Epithelial cell of proximal tubule (primary cell): ENCODE results near the gene KIR2DL1. TPM values are rescaled to one million over a fixed set of nuclear protein-coding genes. Genes with fewer than 3 reads are reported as not detected.
"Not testable (repeated sequence)": the region's sequence is repeated elsewhere in the genome, so short reads cannot be mapped to it uniquely, and the experiment has no call there.

Source experiments
- DNase-seq: peaks from one replicate; pipeline ENCODE4 v3.0.0-alpha.2; 2011; ENCODE audit warnings: low read depth
- H3K4me3 ChIP-seq: 2 replicates; pipeline ENCODE4 v1.5.1; 2011; ENCODE audit warnings: low read depth, mild to moderate bottlenecking, low read length
- total RNA-seq: library from RNA; depleted of rRNA; stranded (reverse); fragments of >200 nt; gene quantifications from 2 replicates; pipeline ENCODE4 v1.2.3, GENCODE V29; 2015
- TF ChIP-seq, protein P1 (sequence below): conservative IDR thresholded peaks from 2 replicates; pipeline ENCODE4 v1.5.1; 2012; ENCODE audit warnings: low read depth, mild to moderate bottlenecking, low read length

KIR2DL1 gene
- total RNA-seq, 1 donor from 2014 or later = not detected

DNA sequence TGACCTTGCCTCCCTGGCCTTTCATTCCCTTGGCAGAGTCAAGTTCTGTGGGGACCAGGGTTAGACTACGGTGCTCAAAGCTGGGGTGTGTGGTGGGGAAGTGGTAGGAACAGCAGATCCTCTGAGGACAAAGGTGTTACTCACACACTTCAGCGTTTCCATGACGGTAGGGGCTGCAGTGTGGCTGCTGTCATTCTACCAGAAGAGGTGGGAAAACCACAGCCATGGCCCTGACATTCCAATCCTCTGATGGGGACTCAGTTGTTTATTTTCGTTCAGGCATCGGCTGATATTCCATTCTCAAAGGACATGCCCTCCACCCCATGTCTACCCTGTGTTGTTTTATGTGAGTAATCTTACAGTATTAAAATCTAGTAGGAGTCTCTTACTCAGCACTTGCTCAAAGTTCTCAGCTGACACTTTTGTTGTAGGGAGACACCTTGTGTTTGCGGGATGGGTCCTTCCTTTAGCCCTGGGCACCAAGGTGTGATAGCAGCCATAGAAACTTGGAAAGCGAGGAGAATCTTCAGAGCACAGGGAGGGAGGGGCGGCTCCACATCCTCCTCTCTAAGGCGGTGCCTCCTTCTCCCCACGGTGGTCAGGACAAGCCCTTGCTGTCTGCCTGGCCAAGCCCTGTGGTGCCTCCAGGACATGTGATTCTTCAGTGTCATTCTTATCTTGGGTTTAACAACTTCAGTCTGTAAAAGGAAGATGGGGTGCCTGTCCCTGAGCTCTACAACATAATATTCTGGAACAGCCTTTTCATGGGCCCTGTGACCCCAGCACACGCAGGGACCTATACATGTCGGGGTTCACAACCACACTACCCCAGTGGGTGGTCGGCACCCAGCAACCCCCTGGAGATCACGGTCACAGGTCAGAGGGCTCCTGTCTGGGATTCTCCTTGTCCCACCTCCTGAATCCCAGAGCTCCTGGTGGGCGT, 1.7 kb downstream of the KIR2DL1 start:
- not testable (repeated sequence) for H3K4me3 ChIP-seq, DNase-seq

DNA sequence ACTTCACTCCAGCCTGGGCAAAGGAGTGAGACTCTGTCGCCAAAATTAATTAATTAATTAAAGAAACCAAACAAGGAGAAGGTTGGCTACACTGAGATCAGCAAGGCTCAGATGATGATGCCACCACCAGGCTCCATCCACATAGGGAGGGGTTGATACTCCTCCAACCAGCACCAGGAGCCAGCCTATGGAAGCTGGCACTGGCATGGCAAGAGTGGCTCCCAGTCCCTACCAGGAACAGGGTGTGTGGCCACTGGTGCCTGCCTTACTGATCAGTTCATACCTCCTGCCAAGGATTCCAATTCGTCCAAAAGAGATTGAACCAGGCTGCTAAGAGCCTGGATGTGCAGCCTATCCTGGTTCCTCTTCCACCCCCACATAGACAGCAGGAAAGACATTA, 3.1 kb downstream of the KIR2DL1 start:
- H3K4me3 ChIP-seq = not testable (repeated sequence)

DNA sequence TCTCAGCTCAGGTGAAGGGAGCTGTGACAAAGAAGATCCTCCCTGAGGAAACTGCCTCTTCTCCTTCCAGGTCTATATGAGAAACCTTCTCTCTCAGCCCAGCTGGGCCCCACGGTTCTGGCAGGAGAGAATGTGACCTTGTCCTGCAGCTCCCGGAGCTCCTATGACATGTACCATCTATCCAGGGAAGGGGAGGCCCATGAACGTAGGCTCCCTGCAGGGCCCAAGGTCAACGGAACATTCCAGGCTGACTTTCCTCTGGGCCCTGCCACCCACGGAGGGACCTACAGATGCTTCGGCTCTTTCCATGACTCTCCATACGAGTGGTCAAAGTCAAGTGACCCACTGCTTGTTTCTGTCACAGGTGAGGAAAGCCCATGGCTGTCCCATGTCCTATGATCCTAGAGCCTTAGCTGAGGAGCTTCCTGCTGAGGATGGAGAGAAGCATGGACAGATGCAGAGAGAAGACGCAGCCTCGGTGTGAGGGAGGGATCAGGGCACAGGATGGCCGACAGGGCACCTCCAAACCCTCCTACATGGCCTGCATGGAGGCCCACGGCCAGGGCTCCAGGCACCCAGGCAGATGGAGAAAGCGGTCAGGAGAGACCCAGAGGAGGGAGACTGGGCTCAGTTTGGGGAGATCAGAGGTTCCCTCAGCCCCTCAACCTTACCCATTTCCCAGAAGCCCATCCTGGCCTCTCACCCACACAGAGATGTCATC, 5.7 kb downstream of the KIR2DL1 start:
- H3K4me3 ChIP-seq, DNase-seq: not testable (repeated sequence)

More for the DNA sequence above, 3.1 kb downstream of the KIR2DL1 start:
- DNase-seq = not testable (repeated sequence)

DNA sequence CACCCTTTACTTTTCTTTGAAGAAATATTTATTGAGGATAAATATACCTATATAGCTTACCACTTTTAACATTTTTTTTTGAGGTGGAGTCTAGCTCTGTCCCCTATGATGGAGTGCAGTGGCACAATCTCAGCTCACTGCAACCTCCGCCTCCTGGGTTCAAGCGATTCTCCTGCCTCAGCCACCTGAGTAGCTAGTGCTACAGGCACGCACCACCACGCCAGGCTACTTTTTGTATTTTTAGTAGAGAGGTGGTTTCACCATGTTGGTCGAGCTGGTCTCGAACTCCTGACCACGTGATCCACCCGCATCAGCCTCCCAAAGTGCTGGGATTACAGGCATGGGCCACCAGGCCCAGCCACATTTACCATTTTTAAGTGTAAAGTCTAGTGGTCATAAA, 6.2 kb downstream of the KIR2DL1 start:
- H3K4me3 ChIP-seq, DNase-seq: not testable (repeated sequence)

DNA sequence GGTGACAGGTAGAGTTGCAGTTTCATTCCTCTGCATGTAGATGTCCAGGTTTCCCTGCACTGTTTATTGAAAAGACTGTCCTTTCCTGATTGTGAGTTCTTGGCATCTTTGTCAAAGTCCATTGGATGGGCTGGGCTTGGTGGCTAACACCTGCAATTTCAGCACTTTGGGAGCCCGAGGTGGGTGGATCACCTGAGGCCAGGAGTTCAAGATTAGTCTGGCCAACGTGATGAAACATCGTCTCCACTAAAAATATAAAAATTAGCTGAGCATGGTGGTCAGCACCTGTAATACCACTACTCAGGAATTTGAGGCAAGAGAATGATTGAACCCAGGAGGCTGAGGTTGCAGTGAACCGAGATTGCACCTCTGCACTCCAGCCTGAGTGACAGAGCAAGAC, 8.3 kb downstream of the KIR2DL1 start:
- DNase-seq, H3K4me3 ChIP-seq: not testable (repeated sequence)

DNA sequence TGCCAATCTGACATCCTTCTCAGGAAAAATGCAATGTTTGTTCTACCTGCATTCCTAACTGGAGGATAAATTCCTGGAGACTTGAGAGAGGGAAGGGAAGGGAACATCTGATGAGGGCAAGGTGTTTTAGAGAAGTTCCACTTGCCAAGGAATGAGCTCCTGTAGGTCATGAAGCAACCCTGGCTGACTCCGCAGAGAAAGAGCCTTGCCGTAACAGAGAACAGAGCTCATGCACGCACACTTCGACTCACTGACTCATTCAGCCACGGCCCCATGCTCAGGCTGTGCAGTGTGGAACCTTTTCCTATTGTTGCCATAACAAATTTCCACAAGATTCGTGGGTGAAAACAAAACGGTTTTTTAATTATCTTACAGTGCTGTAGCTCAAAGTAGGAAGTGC, 9.3 kb downstream of the KIR2DL1 start:
- not testable (repeated sequence) for DNase-seq

DNA sequence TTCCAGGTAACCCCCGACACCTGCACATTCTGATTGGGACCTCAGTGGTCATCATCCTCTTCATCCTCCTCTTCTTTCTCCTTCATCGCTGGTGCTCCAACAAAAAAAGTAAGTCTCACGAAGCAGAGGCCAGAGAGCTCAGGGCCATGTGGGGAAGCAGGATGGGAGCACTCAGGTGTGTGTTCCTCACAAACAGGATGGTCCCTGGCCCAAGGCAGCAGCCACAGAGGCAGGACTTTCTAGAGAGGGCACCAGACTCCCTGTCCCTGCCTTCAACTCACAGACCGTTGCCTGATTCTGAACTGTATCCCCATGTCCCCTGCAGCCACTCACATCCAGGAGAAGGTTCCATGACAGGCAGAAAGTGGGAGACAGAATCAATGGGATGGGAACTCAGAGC, 13.3 kb downstream of the KIR2DL1 start:
- not testable (repeated sequence) for DNase-seq

More for the DNA sequence above, 9.3 kb downstream of the KIR2DL1 start:
- H3K4me3 ChIP-seq = not testable (repeated sequence)

DNA sequence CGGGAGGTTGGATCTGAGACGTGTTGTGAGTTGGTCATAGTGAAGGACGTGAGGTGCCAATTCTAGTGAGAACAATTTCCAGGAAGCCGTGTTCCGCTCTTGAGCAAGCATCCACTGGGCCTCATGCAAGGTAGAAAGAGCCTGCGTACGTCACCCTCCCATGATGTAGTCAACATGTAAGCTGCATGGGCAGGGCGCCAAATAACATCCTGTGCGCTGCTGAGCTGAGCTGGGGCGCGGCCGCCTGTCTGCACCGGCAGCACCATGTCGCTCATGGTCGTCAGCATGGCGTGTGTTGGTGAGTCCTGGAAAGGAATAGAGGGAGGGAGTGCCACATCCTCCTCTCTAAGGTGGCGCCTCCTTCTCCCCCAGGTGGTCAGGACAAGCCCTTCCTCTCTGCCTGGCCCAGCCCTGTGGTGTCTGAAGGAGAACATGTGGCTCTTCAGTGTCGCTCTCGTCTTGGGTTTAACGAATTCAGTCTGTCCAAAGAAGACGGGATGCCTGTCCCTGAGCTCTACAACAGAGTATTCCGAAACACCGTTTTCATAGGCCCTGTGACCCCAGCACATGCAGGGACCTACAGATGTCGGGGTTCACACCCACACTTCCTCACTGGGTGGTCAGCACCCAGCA, 16.6 kb downstream of the KIR2DL1 start:
- DNase-seq, H3K4me3 ChIP-seq: not testable (repeated sequence)

More for the DNA sequence above, 13.3 kb downstream of the KIR2DL1 start:
- H3K4me3 ChIP-seq = not testable (repeated sequence)

DNA sequence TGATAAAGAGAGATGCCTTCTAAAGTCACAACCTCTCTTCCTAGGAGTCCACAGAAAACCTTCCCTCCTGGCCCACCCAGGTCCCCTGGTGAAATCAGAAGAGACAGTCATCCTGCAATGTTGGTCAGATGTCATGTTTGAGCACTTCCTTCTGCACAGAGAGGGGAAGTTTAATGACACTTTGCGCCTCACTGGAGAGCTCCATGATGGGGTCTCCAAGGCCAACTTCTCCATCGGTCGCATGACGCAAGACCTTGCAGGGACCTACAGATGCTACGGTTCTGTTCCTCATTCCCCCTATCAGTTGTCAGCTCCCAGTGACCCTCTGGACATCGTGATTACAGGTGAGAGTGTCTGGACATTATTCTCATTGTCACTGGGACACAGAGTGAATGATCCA, 18.6 kb downstream of the KIR2DL1 start:
- DNase-seq, H3K4me3 ChIP-seq: not testable (repeated sequence)

DNA sequence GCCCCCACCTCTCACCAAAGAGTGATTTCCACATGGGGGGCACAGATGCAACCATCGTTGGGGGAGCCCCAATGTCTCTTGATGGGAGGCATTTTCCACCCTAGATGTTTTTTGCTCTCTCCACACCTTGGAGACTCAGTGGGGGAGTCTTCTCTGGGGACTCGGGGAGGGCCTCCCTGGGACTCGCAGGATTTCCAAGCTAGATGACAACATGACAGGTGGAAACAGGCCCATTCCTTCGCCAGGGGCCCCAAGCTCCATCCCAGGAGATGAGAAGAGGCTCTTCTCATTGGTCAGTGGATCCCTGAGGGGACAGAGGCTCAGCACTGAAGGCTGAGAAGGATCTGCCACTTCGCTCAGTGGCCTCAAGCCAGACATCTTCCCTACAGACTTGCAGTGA, 21.1 kb downstream of the KIR2DL1 start:
- TF ChIP-seq, protein P1, sequence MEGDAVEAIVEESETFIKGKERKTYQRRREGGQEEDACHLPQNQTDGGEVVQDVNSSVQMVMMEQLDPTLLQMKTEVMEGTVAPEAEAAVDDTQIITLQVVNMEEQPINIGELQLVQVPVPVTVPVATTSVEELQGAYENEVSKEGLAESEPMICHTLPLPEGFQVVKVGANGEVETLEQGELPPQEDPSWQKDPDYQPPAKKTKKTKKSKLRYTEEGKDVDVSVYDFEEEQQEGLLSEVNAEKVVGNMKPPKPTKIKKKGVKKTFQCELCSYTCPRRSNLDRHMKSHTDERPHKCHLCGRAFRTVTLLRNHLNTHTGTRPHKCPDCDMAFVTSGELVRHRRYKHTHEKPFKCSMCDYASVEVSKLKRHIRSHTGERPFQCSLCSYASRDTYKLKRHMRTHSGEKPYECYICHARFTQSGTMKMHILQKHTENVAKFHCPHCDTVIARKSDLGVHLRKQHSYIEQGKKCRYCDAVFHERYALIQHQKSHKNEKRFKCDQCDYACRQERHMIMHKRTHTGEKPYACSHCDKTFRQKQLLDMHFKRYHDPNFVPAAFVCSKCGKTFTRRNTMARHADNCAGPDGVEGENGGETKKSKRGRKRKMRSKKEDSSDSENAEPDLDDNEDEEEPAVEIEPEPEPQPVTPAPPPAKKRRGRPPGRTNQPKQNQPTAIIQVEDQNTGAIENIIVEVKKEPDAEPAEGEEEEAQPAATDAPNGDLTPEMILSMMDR = no peak
- no peak for DNase-seq
- H3K4me3 ChIP-seq = no peak overlapping the region

DNA sequence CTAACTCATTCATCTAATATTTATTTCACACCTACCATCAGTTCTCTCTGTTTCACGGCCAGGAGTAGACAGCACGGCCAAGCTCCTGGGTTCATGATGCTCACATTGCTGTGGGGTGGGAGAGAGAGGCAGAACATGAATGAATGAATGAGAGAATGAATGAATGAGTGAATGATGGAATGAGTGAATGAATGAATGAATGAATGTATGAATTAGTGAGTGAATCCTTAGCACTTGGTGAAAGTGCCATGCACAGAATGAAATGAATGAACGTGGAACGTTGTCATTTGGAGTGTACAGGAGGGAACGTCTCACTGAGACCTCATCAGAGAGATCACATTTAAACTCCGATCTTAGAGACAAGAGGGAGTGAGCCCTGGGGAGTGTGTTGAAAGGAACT, 21.9 kb downstream of the KIR2DL1 start:
- TF ChIP-seq, protein P1 = no peak
- no peak for DNase-seq
- H3K4me3 ChIP-seq = no peak overlapping the region
